Osteoblast (primary cell): ENCODE results near the gene TMEM94. TPM values are rescaled to one million over a fixed set of nuclear protein-coding genes. Genes with fewer than 3 reads are reported as not detected.
A peak's percentile ranks its signal among the peaks of the same experiment; 100 is the strongest.

ENCODE experiments used
- DNase-seq: peaks from one replicate; pipeline ENCODE4 v3.0.0; 2011; ENCODE audit warnings: low spot score, mixed read lengths; ENCODE audit not compliant: insufficient read length; ENCODE audit errors: missing footprints
- H2AFZ ChIP-seq: 2 replicates; pipeline ENCODE4 v1.6.0; 2011; ENCODE audit warnings: mild to moderate bottlenecking, low read length
- H3K27ac ChIP-seq: 2 replicates; pipeline ENCODE4 v1.5.1; 2011; ENCODE audit warnings: mild to moderate bottlenecking, low read depth, low read length, moderate library complexity
- H3K27me3 ChIP-seq: 2 replicates; pipeline ENCODE4 v1.6.0; 2012; ENCODE audit warnings: mild to moderate bottlenecking, control low read depth, inconsistent platforms, low read length, moderate library complexity; ENCODE audit not compliant: insufficient read depth
- H3K36me3 ChIP-seq: 2 replicates; pipeline ENCODE4 v1.5.1; 2011; ENCODE audit warnings: mild to moderate bottlenecking, low read length, control low read depth, moderate library complexity; ENCODE audit not compliant: insufficient read depth
- H3K4me1 ChIP-seq: 2 replicates; pipeline ENCODE4 v1.5.1; 2011; ENCODE audit warnings: mild to moderate bottlenecking, low read length, control low read depth, moderate library complexity; ENCODE audit not compliant: insufficient read depth
- H3K4me2 ChIP-seq: 2 replicates; pipeline ENCODE4 v1.6.0; 2011; ENCODE audit warnings: mild to moderate bottlenecking, low read length; ENCODE audit not compliant: insufficient read depth
- H3K4me3 ChIP-seq: fragments of 200-600 bp; sonication (generic); 3 replicates; pipeline ENCODE4 v1.5.1; 2012; ENCODE audit warnings: mild to moderate bottlenecking, low read length, inconsistent platforms; ENCODE audit not compliant: insufficient read depth
- H3K79me2 ChIP-seq: 2 replicates; pipeline ENCODE4 v1.6.0; 2012; ENCODE audit warnings: mild to moderate bottlenecking, low read length, control low read depth, inconsistent platforms; ENCODE audit not compliant: insufficient read depth
- H3K9me3 ChIP-seq: 2 replicates; pipeline ENCODE4 v1.5.1; 2011; ENCODE audit warnings: low read depth, low read length, control low read depth
- H4K20me1 ChIP-seq: 2 replicates; pipeline ENCODE4 v1.6.0; 2012; ENCODE audit warnings: mild to moderate bottlenecking, low read length, control low read depth; ENCODE audit not compliant: insufficient read depth
- CTCF ChIP-seq: IDR thresholded peaks from 2 replicates; pipeline ENCODE4 v1.5.1; 2011; ENCODE audit warnings: mild to moderate bottlenecking, low read depth, low read length, moderate library complexity; ENCODE audit errors: extremely low read depth
- total RNA-seq: library from RNA; depleted of rRNA; stranded (reverse); fragments of >200 nt; gene quantifications from 2 replicates; pipeline ENCODE4 v1.2.3, GENCODE V29; 2012

The TMEM94 gene
- total RNA-seq, 1 donor, result 38.0 TPM

- Histone ChIP-seq H3K27ac (peak overlapping the region; percentile 88), H3K9me3 (no peaks in the 10 kb centered on the region), H3K79me2 (peaks cover 35% of the 10 kb centered on the region), H2AFZ (peak overlapping the region; percentile 95), H3K4me3 (peak overlapping the region; percentile 99), H3K27me3 (no peaks in the 10 kb centered on the region), H3K4me1 (peaks cover 15% of the 10 kb centered on the region), H3K36me3 (no peaks in the 10 kb centered on the region), H3K4me2 (peak overlapping the region; percentile 99), H4K20me1 (no peaks in the 10 kb centered on the region)
- no peak for TF ChIP-seq CTCF
- peak; percentile 86 for DNase-seq
Measured at GRCh38 chr17:75457047-75457654, 716 bp downstream of the TMEM94 start.

- H2AFZ ChIP-seq, result no peak overlapping the region
- no peak overlapping the region for H3K4me2 ChIP-seq
- no peak for DNase-seq
- TF ChIP-seq CTCF, result no peak
- no peak overlapping the region for H3K27ac ChIP-seq
- H3K27me3 ChIP-seq, result no peaks in the 10 kb centered on the region
- peaks cover 15% of the 10 kb centered on the region for H3K4me1 ChIP-seq
- H3K36me3 ChIP-seq, result no peaks in the 10 kb centered on the region
- no peaks in the 10 kb centered on the region for H3K9me3 ChIP-seq
- no peak overlapping the region for H3K4me3 ChIP-seq
- peaks cover 46% of the 10 kb centered on the region for H3K79me2 ChIP-seq
- H4K20me1 ChIP-seq, result peaks cover 4% of the 10 kb centered on the region
Measured at GRCh38 chr17:75459246-75459589, 2.8 kb downstream of the TMEM94 start.

GRCh38 chr17:75459590-75460267 is 3.3 kb downstream of the TMEM94 start:
- Histone ChIP-seq H3K4me2 (no peak overlapping the region), H3K36me3 (no peaks in the 10 kb centered on the region), H3K79me2 (peaks cover 46% of the 10 kb centered on the region), H3K27me3 (no peaks in the 10 kb centered on the region), H3K4me1 (peaks cover 15% of the 10 kb centered on the region), H3K9me3 (no peaks in the 10 kb centered on the region), H4K20me1 (peaks cover 4% of the 10 kb centered on the region), H3K27ac (no peak overlapping the region), H2AFZ (no peak overlapping the region), H3K4me3 (no peak overlapping the region)
- TF ChIP-seq CTCF, result no peak
- DNase-seq, result no peak

GRCh38 chr17:75460295-75460694 is 3.9 kb downstream of the TMEM94 start:
- Histone ChIP-seq H3K27me3 (no peaks in the 10 kb centered on the region), H3K9me3 (no peaks in the 10 kb centered on the region), H3K4me2 (no peak overlapping the region), H2AFZ (no peak overlapping the region), H3K4me1 (peaks cover 15% of the 10 kb centered on the region), H3K27ac (no peak overlapping the region), H3K79me2 (peaks cover 49% of the 10 kb centered on the region), H3K36me3 (no peaks in the 10 kb centered on the region), H3K4me3 (no peak overlapping the region), H4K20me1 (peaks cover 4% of the 10 kb centered on the region)
- no peak for DNase-seq
- no peak for TF ChIP-seq CTCF
